GM10266 (cell line): ENCODE results near the gene USP11.

ENCODE experiments used
- DNase-seq: peaks from one replicate; pipeline ENCODE4 v3.0.0; 2012; ENCODE audit errors: extremely low spot score
- CTCF ChIP-seq: IDR thresholded peaks from 2 replicates; pipeline ENCODE4 v1.5.1; 2012; ENCODE audit warnings: mild to moderate bottlenecking, low read depth; ENCODE audit not compliant: control insufficient read depth, insufficient read depth; ENCODE audit errors: missing control alignments

USP11 gene

GRCh38 chrX:47240619-47241018 is 7.8 kb downstream of the USP11 start:
- TF ChIP-seq CTCF = no peak
- no peak for DNase-seq

DNA sequence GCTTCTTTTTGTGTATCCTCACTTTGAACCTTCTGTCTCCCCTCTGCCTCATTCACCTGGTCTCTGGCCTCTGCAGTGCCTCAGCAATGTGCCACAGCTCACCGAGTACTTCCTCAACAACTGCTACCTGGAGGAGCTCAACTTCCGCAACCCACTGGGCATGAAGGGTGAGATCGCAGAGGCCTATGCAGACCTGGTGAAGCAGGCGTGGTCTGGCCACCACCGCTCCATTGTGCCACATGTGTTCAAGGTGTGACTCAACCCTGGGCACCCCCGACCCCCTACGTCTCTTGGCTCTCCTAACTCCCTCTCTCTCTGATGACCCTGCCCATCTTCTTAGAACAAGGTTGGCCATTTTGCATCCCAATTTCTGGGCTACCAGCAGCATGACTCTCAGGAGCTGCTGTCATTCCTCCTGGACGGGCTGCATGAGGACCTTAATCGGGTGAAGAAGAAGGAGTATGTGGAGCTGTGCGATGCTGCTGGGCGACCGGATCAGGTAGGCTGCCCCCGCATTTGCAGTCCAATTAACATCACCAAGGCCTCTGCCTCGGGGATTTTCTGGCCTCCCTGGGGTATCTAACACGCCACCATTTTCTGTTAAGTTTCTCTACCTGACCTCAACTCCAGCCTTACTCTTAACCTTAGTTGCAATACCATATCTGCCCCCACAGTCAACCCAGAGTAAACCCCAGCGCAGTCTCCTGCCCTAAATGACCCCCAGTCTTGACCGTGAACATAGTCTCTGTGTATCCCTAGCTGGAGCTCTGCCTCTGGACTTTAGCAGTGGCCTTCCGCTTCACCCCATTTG is 8.6 kb downstream of the USP11 start:
- no peak for DNase-seq
- TF ChIP-seq CTCF = no peak

DNA sequence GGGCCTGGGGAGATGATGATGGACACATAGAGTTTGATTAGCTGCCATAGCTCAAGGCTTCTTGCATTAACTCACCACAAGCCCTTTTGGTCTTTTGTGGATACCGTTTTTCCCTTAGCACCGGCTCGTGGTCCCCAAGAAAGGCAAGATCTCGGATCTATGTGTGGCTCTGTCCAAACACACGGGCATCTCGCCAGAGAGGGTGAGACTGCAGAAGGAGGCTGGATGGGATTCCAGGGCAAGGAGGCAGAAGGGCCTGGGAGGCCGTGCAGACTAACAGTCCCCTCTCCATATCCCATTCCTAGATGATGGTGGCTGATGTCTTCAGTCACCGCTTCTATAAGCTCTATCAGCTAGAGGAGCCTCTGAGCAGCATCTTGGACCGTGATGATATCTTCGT is 9.5 kb downstream of the USP11 start:
- no peak for DNase-seq
- no peak for TF ChIP-seq CTCF

DNA sequence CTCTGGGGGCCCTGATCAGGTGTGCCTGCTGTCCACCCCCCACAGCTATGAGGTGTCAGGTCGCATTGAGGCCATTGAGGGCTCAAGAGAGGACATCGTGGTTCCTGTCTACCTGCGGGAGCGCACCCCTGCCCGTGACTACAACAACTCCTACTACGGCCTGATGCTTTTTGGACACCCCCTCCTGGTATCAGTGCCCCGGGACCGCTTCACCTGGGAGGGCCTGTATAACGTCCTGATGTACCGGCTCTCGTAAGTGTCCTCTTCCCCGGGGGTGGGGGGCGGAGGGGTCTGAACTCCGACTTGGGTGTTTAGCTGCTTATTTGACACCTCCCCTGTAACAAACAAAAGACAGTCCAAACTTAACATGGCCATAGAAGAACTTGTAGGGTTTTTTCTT is 10.5 kb downstream of the USP11 start:
- no peak for TF ChIP-seq CTCF
- DNase-seq = no peak

- DNase-seq = no peak
- TF ChIP-seq CTCF = no peak
Observed at GRCh38 chrX:47244676-47245075, 11.9 kb downstream of the USP11 start.

GRCh38 chrX:47245156-47245555 is 12.3 kb downstream of the USP11 start:
- no peak for TF ChIP-seq CTCF
- no peak for DNase-seq

DNA sequence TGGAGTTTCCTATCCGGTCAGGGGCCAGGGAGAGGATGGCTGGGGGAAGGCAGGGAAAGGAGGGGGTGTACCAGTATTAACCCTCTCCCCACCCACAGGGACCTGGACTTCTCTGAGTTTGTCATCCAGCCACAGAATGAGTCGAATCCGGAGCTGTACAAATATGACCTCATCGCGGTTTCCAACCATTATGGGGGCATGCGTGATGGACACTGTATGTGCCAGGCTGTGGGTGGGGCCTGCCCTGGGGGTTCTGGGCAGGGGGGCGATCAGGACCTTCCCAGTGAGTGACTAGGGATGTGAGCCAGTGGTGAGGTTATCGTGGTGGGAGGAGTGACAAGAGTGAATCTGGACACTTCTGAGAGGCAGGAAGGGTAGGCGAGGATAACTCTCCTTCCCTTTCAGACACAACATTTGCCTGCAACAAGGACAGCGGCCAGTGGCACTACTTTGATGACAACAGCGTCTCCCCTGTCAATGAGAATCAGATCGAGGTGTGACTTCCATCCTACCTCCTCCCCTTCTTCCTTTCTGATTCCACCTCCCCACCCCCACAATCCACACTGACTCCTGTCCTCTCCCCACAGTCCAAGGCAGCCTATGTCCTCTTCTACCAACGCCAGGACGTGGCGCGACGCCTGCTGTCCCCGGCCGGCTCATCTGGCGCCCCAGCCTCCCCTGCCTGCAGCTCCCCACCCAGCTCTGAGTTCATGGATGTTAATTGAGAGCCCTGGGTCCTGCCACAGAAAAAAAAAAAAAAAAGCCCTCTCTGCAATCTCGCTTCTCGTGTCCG is 14.6 kb downstream of the USP11 start:
- no peak for TF ChIP-seq CTCF
- no peak for DNase-seq
